ENCODE measurements around the gene PTPRR.

GRCh38 chr12:70626180-70626579 is 294.4 kb downstream of the PTPRR start:
- TF ChIP-seq ZNF274 (IDR thresholded peaks at IDR 0.05; ENCODE audit: low read depth, low read length) (no peak), YY1 (IDR thresholded peaks at IDR 0.05; ENCODE audit: insufficient read depth, insufficient read length) (no peak)

Data from NT2/D1 (cell line).